ENCODE data around the gene FCN1.

DNA sequence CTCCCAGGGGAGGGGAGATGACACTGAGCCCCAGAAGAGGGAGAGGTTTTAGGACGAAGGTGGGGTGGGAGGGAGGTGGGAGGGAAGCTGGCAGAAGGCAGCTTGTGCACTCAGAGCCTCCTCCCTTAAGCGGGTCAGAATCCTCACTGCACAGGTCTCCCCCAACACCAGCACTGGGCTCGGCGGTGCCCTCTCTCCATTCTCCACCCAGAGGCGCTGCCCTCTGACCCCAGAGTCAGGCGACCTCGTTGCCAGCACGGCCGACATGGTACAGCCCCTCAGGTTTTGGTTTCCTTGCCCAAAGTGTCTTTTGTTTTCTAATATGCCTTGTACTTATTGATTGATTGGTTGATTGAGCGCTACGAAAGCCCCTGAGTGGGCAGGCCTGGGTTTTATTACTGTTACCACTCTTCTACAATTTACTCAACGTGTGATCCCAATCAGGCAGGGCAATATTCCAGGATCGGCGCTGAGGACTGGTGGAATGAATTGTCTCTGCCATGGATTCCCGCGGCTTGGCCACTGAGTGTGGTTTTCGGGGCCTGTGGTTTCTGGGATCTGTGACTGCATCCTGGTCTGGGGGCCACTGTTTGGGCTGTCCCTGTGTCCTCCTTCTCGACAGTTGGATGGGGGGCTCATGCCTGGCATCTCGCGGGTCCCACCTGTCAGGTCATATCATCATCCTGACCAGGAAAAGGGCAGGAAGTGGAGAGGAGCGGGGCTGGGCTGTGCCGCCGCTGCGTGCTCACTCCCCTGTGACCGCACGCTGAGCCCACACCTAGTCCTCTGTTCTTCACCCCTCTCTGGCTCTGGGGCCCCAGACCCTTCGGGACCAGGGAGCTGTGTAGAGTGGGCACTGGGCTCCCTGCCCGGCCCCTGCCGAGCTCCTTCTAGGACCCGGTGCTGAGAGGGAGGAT, 46.7 kb downstream of the FCN1 start:
- TF ChIP-seq, protein P1, sequence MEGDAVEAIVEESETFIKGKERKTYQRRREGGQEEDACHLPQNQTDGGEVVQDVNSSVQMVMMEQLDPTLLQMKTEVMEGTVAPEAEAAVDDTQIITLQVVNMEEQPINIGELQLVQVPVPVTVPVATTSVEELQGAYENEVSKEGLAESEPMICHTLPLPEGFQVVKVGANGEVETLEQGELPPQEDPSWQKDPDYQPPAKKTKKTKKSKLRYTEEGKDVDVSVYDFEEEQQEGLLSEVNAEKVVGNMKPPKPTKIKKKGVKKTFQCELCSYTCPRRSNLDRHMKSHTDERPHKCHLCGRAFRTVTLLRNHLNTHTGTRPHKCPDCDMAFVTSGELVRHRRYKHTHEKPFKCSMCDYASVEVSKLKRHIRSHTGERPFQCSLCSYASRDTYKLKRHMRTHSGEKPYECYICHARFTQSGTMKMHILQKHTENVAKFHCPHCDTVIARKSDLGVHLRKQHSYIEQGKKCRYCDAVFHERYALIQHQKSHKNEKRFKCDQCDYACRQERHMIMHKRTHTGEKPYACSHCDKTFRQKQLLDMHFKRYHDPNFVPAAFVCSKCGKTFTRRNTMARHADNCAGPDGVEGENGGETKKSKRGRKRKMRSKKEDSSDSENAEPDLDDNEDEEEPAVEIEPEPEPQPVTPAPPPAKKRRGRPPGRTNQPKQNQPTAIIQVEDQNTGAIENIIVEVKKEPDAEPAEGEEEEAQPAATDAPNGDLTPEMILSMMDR (IDR thresholded peaks at IDR 0.05), result no peak
- TF ChIP-seq POLR2A (IDR thresholded peaks at IDR 0.05), result no peak
